ENCODE measurements around the gene LGALS7B.
"Not testable (repeated sequence)": the region's sequence is repeated elsewhere in the genome, so short reads cannot be mapped to it uniquely, and the experiment has no call there.

The LGALS7B gene

DNA sequence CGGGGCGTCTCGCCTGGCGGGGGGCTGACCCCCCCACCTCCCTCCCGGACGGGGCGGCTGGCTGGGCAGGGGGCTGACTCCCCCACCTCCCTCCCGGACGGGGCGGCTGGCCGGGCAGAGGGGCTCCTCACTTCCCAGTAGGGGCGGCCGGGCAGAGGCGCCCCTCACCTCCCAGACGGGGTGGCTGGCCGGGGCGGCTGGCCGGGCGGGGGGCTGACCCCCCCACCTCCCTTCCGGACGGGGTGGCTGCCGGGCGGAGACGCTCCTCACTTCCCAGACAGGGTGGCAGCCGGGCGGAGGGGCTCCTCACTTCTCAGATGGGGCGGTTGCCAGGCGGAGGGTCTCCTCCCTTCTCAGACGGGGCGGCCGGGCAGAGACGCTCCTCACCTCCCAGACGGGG lies 8.8 kb downstream of the LGALS7B start:
- DNase-seq = not testable (repeated sequence)

GRCh38 chr19:38799104-38799503 lies 10.1 kb downstream of the LGALS7B start:
- DNase-seq = no peak

DNA sequence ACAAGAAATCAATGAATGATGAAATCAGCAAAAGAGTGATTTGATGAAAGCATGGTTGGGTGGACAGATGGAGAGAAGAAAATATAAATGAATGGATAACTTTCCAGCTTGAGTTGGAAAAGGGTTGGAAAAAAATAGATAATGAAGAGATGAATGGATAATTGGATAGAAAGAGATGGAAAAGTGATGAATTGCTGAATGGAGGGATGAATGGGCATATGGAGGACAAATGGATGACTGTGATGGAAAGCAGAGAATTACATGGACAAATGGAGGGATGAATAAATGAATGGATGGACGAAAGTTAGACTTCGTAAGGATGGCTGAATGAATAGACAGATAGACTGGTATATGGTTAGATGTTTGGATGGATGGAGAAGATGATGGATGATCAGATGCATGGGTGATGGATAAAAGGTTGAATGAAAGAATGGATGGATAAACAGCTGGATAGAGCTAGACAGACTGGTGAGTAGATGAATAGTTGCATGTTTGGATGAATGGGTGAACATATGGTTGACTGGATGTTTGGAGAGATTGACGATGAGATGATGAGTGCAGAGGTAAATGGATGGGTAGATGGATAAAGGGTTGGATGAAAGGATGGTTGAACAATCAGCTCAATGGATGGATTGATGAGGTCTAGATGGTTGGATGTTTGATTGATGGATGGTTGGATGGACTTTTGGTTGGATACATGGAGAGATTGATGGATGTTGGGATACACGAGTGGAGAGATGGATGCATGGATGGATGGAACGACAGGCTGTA lies 11.8 kb downstream of the LGALS7B start:
- no peak for DNase-seq

GRCh38 chr19:38801359-38802095 lies 12.5 kb downstream of the LGALS7B start:
- DNase-seq = no peak

- DNase-seq = no peak
Observed at GRCh38 chr19:38803543-38803942, 14.5 kb downstream of the LGALS7B start.

DNA sequence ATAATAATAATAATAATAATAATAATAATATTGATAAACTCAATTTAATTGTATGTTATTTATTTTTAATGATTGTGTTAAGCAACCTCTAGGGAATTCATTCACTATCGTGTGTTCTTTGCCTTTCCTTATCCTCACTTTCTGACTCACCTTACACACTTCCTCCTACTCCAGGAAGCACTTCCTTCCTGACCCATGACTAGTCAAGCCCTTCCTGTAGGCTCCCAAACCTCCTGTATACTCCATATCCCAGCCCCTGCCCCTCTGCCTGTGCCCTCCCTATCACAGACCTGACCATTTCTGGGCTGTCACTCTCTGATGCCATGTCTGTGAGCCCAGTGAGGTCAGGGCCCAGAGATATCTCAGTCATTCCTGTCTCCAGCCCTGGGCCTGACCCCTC lies 16.2 kb downstream of the LGALS7B start:
- DNase-seq = no peak

GRCh38 chr19:38806371-38806770 lies 17.4 kb downstream of the LGALS7B start:
- no peak for DNase-seq

- not testable (repeated sequence) for DNase-seq
Observed at GRCh38 chr19:38807374-38808098, 18.5 kb downstream of the LGALS7B start.

GRCh38 chr19:38808741-38809140 lies 19.7 kb downstream of the LGALS7B start:
- DNase-seq = no peak

DNA sequence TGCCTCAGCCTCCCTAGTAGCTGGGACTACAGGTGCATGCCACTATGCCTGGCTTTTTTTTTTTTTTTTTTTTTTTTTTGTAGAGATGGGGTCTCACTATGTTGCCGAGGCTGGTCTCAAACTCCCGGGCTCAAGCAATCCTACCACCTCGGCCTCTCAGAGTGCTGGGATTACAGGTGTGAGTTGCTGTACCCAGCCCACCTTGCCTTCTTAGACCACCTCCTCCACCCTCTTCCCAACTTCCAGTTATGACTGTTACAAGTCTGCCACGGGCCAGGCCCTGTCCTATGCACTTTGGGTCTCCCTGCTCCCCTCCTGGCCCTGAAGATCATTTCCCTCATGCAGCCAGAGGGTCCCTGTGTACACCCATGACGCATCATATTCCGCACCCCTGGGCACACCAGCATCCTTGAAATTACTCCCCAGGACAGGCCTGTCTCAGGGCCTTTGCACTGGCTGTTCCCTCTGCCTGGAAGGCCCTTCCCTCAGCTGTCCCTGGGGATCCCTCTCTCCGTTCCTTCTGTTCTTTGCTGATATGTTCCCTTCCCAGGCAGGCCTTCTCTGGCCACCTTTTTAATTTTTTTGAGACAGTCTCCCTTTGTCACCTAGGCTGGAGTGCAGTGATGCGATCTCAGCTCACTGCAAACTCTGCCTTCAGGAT lies 20.7 kb downstream of the LGALS7B start:
- DNase-seq = no peak

DNA sequence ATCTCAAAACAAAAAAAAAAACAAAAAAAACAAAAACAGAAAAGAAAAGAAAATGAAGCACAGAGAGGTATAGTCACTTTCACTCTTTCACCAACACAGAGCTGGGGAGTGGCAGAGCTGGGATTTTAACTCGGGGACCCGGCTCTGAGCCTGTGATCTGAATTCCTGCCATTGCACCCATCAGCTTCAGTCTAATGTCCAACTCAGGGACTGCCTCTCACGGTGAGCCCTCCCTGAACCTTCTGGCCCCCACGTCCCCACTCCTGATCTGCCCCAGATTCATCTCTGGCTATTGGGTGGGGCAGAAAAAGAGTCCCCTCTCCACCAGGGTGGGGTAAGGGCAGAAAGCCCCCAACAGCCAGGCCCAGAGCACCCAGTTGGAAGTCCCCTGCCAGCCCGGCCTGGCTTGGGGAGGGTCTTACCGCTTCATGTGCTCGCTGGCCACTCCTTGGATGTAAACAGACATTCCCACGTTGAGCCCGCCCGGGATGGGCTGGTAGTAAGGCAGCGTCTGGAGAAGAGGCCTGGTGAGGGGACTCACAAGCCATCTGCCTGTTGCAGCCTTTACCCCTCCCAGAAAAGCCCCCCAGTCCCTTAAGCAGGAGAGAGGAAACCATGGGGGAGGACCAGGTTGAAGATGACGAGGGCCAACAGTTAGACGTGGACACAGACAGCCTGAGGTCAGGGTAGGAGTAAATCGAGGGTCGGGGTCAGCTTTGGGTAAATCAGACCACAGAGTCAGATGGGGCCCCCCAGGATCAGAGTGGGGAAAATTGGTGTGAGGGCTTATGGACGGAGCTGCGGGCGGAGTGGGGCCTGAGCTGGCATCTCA lies 23.2 kb downstream of the LGALS7B start:
- DNase-seq = no peak

DNA sequence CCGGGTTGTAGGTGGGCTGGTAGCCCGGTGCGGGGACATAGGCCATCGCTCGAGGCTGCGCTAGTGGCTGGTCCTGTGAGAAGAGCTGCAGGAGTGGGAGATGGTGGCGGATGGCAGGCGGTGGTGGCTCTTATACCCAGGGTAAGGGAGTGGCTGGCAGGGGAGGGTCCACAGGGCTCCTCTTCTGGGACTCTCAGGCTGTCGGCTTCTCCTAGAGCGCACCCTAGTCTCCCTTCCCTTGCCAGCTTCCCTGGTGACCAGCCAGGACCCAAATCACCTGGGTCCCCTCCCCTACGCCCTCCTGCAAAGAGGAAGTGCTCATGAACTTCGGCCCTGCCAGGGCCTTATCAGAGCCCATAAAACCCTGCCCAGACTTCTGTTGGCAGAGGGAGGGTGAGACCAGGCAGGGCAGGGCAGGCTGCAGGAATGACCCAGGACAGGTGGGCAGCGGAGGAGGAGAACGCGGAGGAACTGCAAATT lies 23.9 kb downstream of the LGALS7B start, which contains the start of gene LGALS4:
Gene LGALS4 (minus strand): TSS at position 105 of the 480 bp plus-strand sequence. CDS start 59 bp downstream, at position 46.
- no peak for DNase-seq

DNA sequence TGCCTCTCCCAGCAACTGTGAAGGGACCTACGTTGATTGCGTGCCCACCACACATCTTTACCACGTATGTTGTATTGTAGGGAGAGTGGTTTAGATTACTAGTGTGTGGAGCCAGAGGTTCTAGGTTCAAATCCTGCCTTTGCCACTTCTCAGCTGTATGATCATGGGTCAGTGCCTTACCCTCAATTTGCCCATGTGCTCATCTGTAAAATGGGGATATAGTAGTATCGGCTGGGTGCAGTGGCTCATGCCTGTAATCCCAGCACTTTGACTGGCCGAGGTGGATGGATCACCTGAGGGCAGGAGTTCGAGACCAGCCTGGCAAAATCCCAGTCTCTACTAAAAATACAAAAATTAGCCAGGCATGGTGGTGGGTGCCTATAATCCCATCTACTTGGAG lies 24.3 kb downstream of the LGALS7B start:
- DNase-seq = no peak

GRCh38 chr19:38813932-38814331 lies 24.9 kb downstream of the LGALS7B start:
- not testable (repeated sequence) for DNase-seq

GRCh38 chr19:38815059-38816001 lies 26.3 kb downstream of the LGALS7B start:
- no peak for DNase-seq

- DNase-seq = no peak
Observed at GRCh38 chr19:38816131-38816750, 27.2 kb downstream of the LGALS7B start.

DNA sequence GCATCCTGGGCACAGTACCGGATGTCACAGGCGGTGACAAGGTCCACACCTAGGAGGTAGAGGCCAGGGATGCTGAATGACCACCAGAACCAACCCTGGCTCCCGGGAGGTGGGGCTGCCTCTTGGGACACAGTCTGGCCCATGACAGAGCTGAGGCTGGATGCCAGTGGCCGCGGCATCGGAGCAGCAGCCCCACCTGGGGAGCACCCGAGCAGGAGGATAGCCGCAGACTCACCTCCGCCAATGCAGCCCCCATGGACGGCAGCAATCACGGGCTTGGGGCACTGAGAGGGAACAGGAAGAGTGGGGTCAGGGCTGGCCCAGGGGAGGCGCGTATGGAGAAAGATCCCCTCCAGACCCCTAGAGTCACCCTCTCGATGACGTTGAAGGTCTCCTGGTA lies 28.1 kb downstream of the LGALS7B start:
- DNase-seq = no peak

- DNase-seq = no peak
Observed at GRCh38 chr19:38819231-38819920, 30.4 kb downstream of the LGALS7B start.

DNA sequence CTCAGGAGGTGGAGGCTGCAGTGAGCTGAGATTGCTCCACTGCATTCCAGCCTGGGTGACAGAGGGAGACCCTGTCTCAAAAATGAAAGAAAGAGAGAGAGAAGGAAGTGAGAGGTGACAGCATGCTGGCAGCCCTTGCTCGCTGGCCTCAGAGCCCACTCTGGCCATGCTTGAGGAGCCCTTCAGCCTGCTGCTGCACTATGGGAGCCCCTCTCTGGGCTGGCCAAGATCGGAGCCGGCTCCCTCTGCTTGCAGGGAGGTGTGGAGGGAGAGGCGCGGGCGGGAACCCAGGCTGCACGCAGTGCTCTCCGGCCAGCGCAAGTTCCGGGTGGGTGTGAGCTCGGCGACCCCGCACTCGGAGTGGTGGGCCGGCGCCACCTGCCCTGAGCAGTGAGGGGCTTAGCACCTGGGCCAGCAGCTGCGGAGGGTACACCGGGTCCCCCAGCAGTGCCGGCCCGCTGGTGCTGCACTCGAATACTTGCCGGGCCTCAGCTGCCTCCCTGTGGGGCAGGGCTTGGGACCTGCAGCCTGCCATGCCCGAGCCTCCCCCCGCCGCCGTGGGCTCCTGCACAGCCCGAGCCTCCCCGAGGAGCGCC lies 32.3 kb downstream of the LGALS7B start:
- DNase-seq = not testable (repeated sequence)

Data from NCI-H187 treated with DMSO at 0.1 percent for 48 hours (cell line).